GM19467 (cell line): ENCODE measurements around the gene LCNL1.

ENCODE experiments used
- ATAC-seq: cut with Tn5 transposase; IDR thresholded peaks from one replicate; pipeline ENCODE4 v1.9.1; 2021; ENCODE audit warnings: mild to moderate bottlenecking, moderate library complexity; ENCODE audit not compliant: unreplicated experiment

The LCNL1 gene

GRCh38 chr9:137009217-137009616 is 26.4 kb downstream of the LCNL1 start:
- no peak for ATAC-seq

DNA sequence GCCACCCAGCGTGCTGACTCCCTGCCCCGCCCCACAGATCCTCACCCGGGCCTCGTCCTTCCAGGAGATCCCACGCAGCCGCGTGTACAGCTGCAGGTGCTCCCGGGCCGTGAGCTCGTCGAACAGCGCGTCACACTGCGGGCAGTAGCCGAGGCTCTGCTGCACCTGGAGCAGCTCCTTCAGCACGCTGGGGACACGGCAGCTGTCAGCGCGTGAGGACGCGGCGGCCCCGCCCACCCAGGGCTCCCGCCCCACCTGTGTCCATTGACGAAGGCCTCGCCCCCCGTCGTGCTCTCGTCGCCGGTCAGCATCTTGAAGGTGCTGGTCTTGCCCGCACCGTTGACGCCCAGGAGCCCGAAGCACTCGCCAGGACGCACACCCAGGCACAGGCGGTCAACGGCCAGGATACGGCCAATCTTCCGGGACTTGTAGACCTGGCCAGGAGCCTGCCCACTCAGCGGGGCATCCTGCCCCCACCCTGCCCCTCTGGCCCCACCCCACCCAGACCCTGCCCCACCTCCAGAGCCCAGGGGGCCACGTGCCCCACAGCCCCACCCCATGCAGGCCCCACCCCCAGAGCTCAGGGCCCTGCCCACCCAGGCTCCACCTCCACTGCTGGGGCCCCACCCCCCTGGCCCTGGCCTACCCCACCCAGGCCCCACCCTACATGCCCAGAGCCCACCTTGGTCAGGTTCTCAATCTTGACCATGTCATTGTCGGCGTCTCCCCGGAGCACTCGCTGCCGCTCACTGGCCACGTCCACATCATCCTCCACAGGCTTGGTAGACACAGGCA is 27.3 kb downstream of the LCNL1 start:
- no peak for ATAC-seq

DNA sequence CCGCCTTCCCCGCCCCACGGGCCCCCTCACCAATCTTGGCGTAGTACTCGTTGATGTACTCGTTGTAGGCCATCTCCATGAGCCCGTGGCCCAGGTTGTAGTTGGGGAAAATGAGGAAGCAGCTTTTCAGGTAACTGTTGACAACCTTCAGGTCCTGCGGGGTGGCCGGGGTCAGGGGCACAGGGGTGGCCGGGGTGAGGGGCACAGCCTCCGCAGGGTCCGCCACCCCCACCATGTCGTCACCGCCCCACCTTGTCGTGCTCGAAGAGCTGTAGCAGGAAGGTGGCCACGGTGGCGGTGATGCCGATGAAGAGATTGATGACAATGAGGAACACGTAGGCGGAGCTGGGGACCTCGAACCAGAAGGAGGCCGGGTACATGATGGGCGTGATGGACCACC is 28.4 kb downstream of the LCNL1 start:
- ATAC-seq, result no peak

- no peak for ATAC-seq
Measured at GRCh38 chr9:137011907-137012675, 29.3 kb downstream of the LCNL1 start.

GRCh38 chr9:137012694-137013570 is 30.1 kb downstream of the LCNL1 start:
- no peak for ATAC-seq

DNA sequence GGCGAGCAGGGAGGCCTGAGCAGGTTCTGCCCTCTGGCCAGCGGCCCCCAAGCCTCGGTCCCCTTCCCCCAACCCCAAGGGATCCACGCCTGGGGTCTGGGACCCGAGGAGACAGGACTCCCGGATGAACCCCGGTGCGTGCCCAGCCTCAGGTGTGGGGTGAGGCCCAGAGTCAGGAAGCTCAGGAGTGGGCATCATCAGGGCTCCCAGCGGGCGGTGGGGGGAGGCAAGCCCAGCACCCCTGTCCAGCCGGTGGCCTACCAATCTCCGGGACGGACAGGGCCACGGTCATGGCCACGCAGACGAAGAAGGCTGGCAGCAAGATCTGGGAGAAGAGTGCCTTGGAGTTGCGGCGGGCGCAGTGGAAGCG is 30.8 kb downstream of the LCNL1 start:
- ATAC-seq, result no peak

DNA sequence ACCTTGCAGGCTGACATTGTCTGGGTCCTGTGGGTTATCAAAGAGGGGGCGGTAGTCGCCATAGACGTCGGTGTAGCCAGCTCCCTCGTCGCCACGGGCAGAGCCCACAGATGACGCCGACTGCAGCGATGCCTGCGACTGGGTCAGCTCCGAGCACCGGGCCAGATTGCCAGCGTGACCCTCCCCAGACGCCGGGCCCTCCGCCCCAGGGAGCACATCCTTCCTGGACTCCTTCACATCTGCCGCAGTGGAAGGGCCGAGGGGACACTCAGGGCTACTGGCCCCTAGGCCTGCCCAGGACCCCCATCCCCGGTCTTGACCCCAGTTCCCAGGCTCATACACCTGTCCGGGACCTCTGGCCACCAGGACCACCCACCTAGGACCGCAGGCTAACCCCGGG is 31.4 kb downstream of the LCNL1 start:
- ATAC-seq, result no peak

DNA sequence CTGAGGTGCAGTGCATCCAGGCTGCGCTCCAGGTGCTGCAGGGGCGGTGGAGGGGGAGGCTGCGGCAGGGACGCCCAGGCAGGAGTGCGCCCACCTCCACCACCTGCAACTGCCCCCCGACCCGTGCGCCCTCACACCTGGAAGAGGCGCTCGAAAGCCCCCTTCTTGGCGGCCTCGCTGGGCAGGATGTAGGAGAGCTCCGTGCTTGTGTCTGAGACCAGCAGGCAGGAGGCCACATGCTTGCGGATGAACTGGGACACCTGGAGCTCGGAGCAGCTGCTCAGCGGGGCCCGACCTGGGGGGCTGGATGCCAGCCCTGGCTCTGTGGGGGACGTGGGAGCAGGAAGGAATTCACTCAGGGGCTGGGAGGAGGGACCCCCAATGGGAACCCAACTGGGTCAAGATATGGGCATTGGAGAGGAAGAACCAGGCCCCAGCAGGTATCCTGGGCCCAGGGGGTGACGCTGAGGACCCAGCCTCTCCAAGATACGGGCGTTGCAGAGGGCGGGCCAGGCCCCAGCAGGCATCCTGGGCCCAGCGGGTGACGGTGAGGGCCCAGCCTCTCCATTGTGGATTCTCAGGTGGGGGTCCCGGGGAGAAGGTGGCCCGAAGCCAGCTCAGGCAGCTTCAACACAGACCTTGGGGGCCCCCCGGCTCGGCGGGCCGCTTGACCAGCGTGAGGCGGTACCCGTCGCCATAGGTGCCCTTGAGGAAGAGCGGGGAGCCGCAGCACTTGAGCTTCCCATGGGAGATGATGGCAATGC is 32.2 kb downstream of the LCNL1 start:
- ATAC-seq, result no peak

- ATAC-seq, result no peak
Measured at GRCh38 chr9:137015540-137015930, 32.7 kb downstream of the LCNL1 start.

GRCh38 chr9:137015976-137016375 is 33.2 kb downstream of the LCNL1 start:
- no peak for ATAC-seq

- no peak for ATAC-seq
Measured at GRCh38 chr9:137016436-137016835, 33.6 kb downstream of the LCNL1 start.

- ATAC-seq, result no peak
Measured at GRCh38 chr9:137017071-137017470, 34.3 kb downstream of the LCNL1 start.

GRCh38 chr9:137017791-137018497 is 35.2 kb downstream of the LCNL1 start:
- ATAC-seq, result no peak

DNA sequence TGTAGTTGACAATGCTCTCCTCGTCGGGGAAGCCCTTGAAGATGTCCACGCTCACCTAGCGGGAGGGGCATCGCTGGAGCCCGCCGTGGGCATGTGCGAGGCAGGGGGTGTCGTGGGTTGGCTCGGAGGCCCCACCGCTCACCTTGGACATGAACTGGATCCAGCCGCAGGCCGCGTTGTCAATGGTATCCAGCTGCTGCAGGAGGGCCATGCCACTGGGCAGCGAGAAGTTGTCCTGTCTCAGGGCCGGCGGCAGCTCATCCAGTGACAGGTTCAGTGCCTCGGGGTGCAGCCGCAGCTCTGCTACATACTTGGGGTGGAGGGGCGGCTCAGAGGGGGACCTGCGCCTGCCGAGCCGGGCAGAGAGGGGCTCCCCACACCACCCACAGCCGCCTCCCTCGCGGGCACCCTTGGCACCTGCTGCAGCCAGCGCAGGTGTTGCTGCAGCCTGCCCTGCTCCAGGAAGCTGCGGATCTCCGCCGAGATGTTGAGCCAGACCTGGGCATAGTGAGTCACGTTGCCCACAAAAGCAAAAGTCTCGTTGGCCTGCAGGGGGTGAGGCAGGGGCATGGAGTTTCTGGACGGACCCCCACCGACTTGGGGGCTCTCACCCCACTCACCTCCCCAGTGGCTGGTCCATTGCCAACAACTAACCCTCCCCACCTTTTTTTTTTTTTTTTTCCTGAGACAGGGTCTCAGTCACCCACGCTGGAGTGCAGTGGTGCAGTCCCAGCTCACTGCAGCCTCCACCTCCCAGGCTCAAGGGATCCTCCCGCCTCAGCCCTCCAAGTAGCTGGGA is 36.2 kb downstream of the LCNL1 start:
- no peak for ATAC-seq

- ATAC-seq, result no peak
Measured at GRCh38 chr9:137019891-137020683, 37.3 kb downstream of the LCNL1 start.

GRCh38 chr9:137020771-137021567 is 38.2 kb downstream of the LCNL1 start:
- ATAC-seq, result no peak

- ATAC-seq, result no peak
Measured at GRCh38 chr9:137021568-137021978, 38.8 kb downstream of the LCNL1 start.
